T-helper 22 cell (primary cell): ENCODE data around the gene CHRNG.

ENCODE experiments used
- DNase-seq: peaks from one replicate; pipeline ENCODE4 v3.0.0-alpha.2; 2020; ENCODE audit warnings: low read depth

CHRNG gene

DNA sequence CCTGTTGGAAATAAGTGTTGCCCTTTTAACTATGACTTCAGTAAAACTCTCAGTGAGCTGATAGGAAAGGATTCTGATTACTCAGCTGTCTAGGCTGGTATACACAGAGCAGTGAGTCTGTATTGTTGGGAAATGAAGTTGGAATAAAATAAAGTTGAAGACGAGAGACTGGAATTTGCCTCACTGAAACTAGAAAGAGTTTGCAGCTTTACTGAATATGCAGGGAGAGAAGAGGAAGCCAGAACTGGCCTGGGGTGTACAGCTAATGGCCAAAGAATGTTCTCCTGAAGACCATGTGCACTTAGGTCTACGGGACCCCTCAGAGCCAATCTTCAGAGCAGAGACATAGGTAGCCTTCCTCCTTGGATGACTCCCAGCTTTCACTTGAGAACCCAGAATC is 37.5 kb downstream of the CHRNG start:
- DNase-seq: no peak

DNA sequence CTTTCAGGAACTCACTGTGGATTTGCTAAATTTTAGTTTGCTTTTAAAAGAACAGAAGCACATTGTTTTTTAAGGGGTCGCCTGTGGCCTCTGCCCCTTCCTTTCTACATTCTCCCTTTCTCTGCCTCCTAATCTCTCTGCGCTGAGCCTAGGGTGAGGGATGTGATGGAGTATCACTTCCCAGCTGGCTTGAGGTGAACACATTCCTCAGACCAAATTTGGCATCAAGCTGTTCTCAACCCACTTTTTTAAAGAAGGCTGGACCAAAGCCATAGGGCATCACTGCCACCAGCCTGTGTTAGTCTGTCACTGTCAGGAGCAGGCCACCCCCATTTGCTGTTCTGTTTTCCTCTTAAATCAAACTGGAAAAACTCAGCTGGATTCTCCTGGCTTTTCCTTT is 38.3 kb downstream of the CHRNG start:
- DNase-seq: no peak

DNA sequence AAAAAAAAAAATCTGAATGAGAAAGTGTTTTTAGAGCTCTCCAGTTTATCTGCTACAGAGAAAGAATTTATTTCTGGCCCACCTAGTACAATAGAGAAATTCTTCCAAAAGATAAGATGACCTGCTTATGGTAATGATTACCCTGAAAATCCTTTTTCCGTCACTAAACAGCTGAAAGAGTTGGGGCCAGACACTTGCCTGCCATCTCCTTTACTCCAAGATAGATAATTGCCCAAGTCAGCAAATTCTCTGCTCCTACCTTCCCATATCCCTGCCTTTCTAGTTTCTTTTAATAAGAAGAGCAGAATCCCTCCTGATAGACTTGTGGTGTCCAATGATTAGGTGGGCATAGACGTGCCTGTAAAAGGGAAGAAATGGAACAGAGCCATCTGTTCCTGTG is 39.1 kb downstream of the CHRNG start:
- DNase-seq: no peak

DNA sequence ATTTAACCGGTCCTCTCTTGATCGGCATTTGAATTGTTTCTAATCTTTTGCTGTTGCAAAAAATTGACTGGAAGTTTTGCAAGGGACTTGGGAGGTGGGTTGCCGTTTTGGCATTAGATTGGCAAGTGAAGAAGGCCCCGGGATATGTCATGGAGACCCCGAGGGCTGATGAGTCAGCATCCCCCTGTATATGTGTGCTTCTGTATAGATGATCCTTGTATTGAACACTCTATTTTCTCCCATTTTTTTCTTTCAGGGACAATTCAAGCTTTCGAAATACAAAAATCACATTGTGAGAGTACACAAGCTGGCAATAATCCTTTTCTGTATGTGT is 41.1 kb downstream of the CHRNG start:
- DNase-seq: no peak

DNA sequence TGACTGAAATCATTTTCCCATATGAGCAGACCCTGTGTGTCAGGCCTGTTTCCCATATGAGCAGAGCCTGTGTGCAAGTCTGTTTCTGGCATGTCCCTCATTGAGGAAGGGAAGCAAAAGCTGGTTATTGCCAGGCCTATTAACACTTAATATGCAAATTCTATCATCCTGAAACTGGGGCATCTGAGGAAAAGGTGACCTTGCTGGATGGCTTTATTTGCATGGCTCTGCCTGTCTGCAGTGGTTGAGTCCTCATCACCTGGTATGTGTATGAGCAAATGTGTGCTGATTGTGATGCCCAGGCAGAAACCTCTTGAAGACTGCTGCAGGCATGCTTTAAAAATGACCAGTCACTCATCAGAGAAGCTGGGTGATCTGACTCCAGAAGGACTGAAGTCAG is 42.2 kb downstream of the CHRNG start:
- no peak for DNase-seq

DNA sequence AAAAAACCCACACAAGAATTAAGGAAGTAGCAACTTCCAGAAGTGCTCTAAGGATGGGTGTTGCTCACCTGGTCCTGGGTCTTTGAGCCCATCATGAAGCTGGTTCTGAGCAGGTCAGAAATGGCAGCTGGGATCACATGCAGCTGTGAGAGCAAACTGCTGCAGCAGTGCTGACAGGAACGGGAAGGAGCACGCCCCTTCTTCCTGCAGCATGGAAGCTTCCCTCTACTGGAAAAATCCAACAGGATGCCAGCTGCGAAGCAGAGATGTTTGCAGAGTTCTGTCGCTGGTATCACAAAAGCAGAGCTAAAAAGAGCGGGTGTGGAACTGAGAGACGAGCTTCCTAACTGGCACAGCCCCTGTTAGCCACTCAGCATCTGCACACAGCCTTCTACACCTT is 44.7 kb downstream of the CHRNG start:
- DNase-seq: no peak

DNA sequence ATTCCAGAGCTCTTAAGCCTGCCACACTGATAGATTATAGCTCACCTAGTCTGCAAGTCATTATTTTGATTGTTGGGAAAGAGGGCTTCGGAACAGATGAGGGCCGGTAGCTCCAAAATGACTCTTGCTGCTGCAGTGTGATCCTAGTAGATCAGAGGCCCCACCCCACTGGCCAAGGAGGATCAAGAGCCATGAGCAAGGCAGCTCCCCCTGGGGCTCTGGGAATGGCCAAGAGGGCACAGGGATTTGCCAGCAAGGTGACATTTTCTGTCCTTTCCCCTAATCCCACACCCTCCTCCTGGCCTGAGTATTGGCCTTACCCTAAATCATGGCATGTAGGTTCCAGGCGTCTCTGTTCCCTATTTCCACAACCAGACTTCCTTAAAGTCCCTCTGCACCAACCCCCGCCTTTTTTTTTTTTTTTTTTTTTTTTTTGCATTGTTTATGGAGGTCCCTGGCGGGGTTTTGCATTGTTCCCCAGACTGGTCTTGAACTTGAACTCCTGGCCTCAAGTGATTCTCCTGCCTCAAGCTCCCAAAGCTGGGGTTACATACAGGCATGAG is 47.5 kb downstream of the CHRNG start:
- no peak for DNase-seq

DNA sequence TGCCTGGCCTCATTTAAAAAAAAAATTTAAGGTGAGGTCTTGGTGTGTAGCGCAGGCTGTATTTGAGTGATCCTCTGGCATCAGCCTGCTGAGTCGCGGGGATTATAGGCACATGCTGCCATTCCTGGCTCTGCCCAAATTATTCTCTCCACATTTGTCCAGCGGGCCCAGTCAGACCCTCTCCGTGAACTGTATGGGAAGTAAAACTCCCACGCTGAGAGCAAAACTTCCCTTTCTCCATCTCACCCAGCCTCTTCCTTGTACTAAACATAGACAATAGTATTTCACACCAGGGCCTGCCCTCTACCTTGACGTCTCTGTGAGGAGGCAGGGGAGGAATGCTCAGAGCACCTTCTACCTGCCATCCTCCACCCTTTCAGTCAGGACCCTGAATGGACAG is 48.0 kb downstream of the CHRNG start:
- no peak for DNase-seq

DNA sequence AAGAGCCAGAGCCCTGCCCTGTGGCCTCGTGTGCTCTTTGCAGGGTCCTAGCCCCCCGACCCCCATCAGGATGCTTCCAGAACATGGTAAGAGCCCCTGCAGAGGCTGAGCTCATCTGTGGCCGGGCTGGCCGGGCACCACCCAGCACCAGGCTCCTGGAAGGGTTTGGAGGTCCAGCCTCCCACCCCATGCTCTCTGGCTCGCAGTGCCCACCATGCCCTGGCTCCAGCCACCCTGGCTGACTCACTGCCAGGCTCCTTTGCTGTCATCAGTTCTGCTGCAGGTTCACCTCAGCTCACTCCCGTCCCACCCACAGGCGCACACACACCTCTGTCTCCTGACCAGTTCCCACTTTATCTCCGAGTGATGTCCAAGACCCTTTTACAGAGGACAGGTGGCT is 48.5 kb downstream of the CHRNG start:
- DNase-seq: no peak

DNA sequence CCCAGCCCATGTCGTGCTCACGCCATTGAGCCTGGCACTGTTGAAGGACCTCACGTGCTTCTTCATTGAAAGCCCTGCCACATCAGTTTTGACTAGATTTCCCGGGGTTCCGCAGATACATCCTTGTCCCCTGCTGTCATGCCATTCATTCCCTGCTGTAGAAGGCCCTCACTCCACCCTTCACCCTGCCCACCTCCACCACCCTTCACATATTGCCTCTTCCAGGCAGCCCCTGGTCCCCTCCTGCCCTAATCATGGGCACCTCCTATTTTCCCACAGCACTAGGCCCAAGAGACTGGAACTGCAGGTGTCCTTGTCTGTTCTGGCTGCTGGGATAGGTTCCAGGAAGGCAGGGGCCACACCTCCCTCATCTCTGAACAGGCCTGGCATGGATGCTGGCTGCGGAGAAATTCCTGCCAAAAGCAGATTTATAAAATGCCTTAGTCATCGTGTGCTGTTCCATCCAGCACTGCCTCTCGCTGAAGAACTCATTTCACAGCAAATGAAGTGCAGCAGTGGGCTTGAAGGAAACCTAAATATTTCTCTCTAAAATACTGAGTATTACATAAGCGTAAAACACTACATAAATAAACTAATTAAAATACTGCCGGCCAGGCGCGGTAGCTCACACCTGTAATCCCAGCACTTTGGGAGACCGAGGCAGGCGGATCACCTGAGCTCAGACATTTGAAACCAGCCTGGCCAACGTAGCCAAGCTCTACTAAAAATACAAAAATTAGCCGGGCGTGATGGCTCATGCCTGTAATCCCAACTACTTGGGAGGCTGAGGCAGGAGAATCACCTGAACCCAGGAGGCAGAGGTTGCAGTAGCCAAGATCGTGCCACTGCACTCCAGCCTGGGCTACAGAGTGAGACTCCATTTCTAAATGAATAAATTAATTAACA is 49.4 kb downstream of the CHRNG start:
- no peak for DNase-seq

DNA sequence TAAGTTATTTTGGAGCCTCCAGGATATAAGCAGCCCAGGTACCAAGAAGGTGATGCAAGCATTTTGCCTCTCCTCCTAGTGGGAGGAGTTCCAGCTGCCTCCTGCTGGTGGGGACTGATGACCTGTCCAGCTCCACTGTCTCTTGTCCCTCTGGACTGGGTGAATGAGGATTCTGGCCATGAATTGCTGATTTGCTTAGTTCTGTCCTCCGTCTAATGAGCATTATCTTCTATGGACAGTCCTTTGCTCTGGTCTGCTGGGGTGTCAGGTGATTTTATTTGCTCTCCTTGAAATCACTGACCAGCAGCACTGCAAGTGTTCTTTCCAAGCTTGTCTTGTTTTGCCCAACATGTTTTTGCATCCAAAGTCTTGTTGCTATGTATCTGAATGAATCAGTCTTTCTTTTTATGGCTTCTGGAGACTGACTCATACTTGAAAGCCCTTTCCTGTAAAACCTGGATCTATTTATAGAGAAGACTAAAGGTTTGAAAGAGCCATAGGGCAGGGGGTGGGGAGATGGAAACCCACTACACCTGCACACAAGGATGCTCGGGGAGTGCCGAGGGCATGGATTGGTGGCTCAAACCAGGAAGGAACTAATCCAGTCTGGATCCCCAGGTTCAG is 53.4 kb downstream of the CHRNG start:
- DNase-seq: no peak

DNA sequence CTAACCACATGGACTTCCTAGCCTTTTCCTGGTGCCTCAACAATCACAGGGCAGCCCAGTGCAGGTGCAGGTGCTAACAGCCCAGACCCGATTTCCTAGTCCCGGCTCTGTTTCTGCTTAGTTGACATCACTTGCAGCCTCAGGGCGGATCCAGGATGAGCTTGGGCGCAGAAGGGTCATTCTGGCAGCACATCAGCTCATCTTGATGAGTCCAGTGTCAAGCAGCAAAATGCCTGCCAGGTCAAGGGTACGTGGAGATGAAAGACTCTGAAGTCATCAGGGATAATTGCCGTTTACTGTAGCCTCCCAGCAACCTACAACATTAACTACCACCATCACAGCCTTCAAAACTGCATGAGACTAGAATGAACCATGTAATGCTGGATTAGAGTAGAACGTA is 54.5 kb downstream of the CHRNG start:
- DNase-seq: no peak
